ENCODE results near the gene MAN2A2. TPM values are rescaled to one million over a fixed set of nuclear protein-coding genes. Genes with fewer than 3 reads are reported as not detected.

Gene MAN2A2
- total RNA-seq, 2 experiments from 2014 or later: 11.6 to 12.2 TPM

DNA sequence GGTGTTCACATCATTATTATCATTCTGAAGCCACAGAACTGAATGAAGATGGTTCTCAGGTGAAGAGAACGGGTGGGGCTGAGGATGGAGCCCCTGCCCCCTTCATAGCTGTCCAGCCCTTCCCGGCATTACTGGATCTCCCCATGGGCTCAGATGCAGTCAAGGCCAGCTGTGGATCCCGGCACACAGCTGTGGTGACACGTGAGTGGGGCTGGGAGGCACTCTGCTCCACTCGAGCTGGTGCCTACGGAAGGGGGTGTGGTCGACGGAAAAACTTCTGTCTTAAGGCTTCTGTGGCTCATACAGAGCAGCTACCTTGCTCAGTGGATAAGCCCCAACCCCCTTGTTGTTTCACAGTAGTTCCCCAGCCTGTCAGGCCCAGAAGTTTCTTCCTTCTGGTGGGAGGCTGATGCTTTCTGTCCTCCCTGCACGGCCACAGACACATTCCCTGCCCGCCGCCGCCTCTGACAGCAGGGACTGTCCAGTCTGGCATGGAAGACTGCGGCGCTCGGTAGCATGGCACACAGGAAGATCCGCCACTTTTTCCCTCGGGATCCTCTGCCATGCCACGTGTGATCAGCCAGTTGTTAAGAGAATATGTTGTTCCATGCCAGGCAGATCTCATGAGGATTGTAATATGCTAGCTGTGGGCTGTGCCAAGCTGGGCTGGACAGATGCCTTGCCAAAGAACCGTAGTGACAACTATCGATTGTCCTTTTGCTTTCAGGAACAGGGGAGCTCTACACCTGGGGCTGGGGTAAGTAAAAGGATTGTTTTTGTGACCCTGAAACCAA lies 57.4 kb downstream of the MAN2A2 start:
- H3K4me2 ChIP-seq (ENCODE audit: low read length): no peak overlapping the region
- H3K9me3 ChIP-seq (ENCODE audit: low read length): no peaks in the 10 kb centered on the region
- H4K20me1 ChIP-seq (ENCODE audit: insufficient read depth, low read length): no peaks in the 10 kb centered on the region; the same call in 1 of the 2 replicates
- ChIA-PET POLR2A (interaction anchor here (0.7 to 2.1 kb wide), 3 partner anchors 28 to 67 kb away, joined by 3 to 5 read pairs (median 4); partner anchors contain the start of gene HDDC3), CTCF (ENCODE audit: unreplicated experiment) (no interaction called here)
- H3K4me3 ChIP-seq (ENCODE audit: low read depth, low read length, poor library complexity, severe bottlenecking): no peak overlapping the region
- no peak for TF ChIP-seq EZH2phosphoT487 (IDR thresholded peaks at IDR 0.05; ENCODE audit: borderline replicate concordance, low read depth, low read length)
- TF ChIP-seq, protein P1, sequence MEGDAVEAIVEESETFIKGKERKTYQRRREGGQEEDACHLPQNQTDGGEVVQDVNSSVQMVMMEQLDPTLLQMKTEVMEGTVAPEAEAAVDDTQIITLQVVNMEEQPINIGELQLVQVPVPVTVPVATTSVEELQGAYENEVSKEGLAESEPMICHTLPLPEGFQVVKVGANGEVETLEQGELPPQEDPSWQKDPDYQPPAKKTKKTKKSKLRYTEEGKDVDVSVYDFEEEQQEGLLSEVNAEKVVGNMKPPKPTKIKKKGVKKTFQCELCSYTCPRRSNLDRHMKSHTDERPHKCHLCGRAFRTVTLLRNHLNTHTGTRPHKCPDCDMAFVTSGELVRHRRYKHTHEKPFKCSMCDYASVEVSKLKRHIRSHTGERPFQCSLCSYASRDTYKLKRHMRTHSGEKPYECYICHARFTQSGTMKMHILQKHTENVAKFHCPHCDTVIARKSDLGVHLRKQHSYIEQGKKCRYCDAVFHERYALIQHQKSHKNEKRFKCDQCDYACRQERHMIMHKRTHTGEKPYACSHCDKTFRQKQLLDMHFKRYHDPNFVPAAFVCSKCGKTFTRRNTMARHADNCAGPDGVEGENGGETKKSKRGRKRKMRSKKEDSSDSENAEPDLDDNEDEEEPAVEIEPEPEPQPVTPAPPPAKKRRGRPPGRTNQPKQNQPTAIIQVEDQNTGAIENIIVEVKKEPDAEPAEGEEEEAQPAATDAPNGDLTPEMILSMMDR (conservative IDR thresholded peaks at IDR 0.05; ENCODE audit: low read length): no peak
- intact Hi-C loops (cut with micrococcal nuclease; ENCODE audit: unreplicated experiment): no loop called here
- no peaks in the 10 kb centered on the region for H3K9me2 ChIP-seq (ENCODE audit: insufficient read depth, low read length)
- H3K4me1 ChIP-seq (ENCODE audit: insufficient read depth, low read length, poor library complexity, severe bottlenecking): peaks cover 11% of the 10 kb centered on the region
- no peak overlapping the region for H2AFZ ChIP-seq (ENCODE audit: low read length)
- peaks cover 81% of the 10 kb centered on the region for H3K36me3 ChIP-seq (ENCODE audit: insufficient read depth, low read length)
- DNase-seq (ENCODE audit: low spot score): no peak
- no peak overlapping the region for H3K27ac ChIP-seq (ENCODE audit: low read depth, low read length, poor library complexity, severe bottlenecking)
- BruUV-seq (replicated peaks): no TSS peak
- peaks cover 10% of the 10 kb centered on the region for H3K79me2 ChIP-seq (ENCODE audit: insufficient read depth, low read depth, low read length)

DNA sequence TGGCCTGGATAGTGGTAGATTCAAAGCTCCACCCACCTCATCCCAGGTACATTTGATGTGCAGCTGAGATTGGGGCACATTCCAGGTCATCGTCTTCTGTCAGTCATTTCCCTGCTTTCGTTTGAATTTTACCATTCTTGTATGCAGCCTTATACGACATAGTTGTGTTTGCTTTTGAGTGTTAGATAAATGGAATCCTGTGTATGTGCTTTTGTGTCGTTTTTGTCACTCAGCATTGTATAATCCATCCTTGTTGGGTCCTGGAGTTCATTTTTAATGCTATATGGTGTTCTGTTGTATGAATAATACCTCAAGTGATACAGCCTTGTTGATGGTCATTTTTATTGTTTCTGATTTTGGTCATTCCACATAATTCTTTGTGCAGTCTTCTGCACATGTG lies 58.9 kb downstream of the MAN2A2 start:
- intact Hi-C loops (cut with micrococcal nuclease; ENCODE audit: unreplicated experiment): no loop called here
- Histone ChIP-seq H3K4me2 (ENCODE audit: low read length) (no peak overlapping the region), H3K36me3 (ENCODE audit: insufficient read depth, low read length) (peaks cover 95% of the 10 kb centered on the region), H3K4me3 (ENCODE audit: low read depth, low read length, poor library complexity, severe bottlenecking) (no peak overlapping the region), H3K9me2 (ENCODE audit: insufficient read depth, low read length) (no peaks in the 10 kb centered on the region), H3K79me2 (ENCODE audit: insufficient read depth, low read depth, low read length) (no peaks in the 10 kb centered on the region), H3K9me3 (ENCODE audit: low read length) (no peaks in the 10 kb centered on the region), H2AFZ (ENCODE audit: low read length) (no peak overlapping the region), H3K27ac (ENCODE audit: low read depth, low read length, poor library complexity, severe bottlenecking) (no peak overlapping the region), H3K4me1 (ENCODE audit: insufficient read depth, low read length, poor library complexity, severe bottlenecking) (no peaks in the 10 kb centered on the region), H4K20me1 (ENCODE audit: insufficient read depth, low read length) (no peaks in the 10 kb centered on the region; the same call in 1 of the 2 replicates)
- POLR2A ChIA-PET: no interaction called here
- DNase-seq (ENCODE audit: low spot score): no peak
- TF ChIP-seq EZH2phosphoT487 (IDR thresholded peaks at IDR 0.05; ENCODE audit: borderline replicate concordance, low read depth, low read length): no peak
- TF ChIP-seq, protein P1 (conservative IDR thresholded peaks at IDR 0.05; ENCODE audit: low read length): no peak
- CTCF ChIA-PET (ENCODE audit: unreplicated experiment): no interaction called here
- BruUV-seq (replicated peaks): no TSS peak

DNA sequence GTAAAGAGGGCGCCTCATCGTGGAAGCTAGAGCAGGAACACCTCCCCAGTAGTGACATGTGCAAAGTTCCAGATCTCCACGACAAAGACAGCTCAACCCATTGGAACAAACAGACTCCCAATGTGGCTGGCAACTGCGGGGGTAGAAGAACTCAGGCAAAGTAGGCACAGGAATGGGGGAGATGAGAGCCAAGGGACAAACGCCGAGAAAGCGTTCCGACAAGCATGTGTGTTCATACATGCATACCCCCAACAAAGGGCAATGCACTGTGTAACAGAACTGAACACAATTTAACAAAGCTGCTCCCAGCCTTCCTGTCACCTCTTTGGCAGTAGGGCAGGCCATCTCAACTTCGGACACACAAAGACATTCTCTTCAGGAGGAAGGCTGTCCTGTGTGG lies 63.2 kb downstream of the MAN2A2 start:
- CTCF ChIA-PET (ENCODE audit: unreplicated experiment): no interaction called here
- TSS peak; percentile 33 for BruUV-seq (replicated peaks)

More for the DNA sequence above, 63.2 kb downstream of the MAN2A2 start:
- no peak overlapping the region for H3K4me2 ChIP-seq (ENCODE audit: low read length)
- no peak overlapping the region for H2AFZ ChIP-seq (ENCODE audit: low read length)
- H3K36me3 ChIP-seq (ENCODE audit: insufficient read depth, low read length): peaks cover 97% of the 10 kb centered on the region
- POLR2A ChIA-PET: interaction anchor here (0.9 to 1.5 kb wide), 2 partner anchors 13 to 20 kb away, joined by 3 to 4 read pairs; no protein-coding TSS in a partner anchor
- H3K79me2 ChIP-seq (ENCODE audit: insufficient read depth, low read depth, low read length): no peaks in the 10 kb centered on the region
- no peak overlapping the region for H3K27ac ChIP-seq (ENCODE audit: low read depth, low read length, poor library complexity, severe bottlenecking)
- no peak overlapping the region for H3K4me3 ChIP-seq (ENCODE audit: low read depth, low read length, poor library complexity, severe bottlenecking)
- no peaks in the 10 kb centered on the region; the same call in 1 of the 2 replicates for H4K20me1 ChIP-seq (ENCODE audit: insufficient read depth, low read length)
- H3K4me1 ChIP-seq (ENCODE audit: insufficient read depth, low read length, poor library complexity, severe bottlenecking): no peaks in the 10 kb centered on the region
- intact Hi-C loops (cut with micrococcal nuclease; ENCODE audit: unreplicated experiment): no loop called here
- H3K9me3 ChIP-seq (ENCODE audit: low read length): no peaks in the 10 kb centered on the region
- no peaks in the 10 kb centered on the region for H3K9me2 ChIP-seq (ENCODE audit: insufficient read depth, low read length)
- DNase-seq (ENCODE audit: low spot score): no peak
- TF ChIP-seq EZH2phosphoT487 (IDR thresholded peaks at IDR 0.05; ENCODE audit: borderline replicate concordance, low read depth, low read length): no peak

Measured in OCI-LY7 (cell line).